ENCODE results near the gene NDUFAF4. TPM values are rescaled to one million over a fixed set of nuclear protein-coding genes. Genes with fewer than 3 reads are reported as not detected.

The NDUFAF4 gene
- total RNA-seq, 4 donors from 2014 or later = 13.1 to 22.9 (median 13.8) TPM

DNA sequence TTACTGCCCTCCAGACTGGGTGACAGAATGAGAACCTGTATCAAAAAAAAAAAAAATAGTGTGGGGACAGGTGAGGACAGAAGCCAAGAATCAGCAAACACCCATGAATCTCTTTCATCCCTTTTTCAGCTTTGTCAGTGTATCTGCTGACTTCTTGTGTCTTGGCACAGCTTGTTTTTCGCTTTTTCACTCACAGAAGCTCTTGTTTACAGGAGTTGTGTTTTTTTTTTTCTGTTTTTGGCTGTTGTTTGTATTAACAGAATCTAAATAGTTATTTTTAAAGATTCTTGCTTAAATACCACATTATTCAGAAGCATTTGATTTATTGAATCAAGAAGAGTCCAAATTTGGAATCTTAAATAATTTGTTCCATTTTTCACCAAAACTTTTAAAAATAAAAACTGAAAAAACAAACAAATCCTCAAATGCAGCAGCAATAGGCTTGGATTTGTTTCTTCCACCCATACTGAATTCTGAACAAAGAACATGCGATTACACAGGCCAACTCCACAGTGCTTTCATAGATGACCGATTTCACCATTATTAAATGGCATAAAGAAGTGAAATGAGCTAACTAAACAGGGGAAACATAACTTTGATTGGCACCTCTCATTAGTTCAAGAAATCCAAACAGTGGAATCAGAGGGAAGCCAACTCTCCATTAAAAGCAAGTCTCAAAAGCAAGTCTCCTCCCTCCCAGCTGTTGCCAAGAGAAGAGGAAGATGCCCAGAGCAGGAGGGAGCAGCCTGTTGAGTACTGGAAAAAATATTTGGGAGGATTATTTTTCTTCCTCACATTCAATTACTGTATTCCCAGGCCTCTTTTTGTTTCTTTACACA lies 33.3 kb downstream of the NDUFAF4 start:
- Histone ChIP-seq H3K4me1 (no peaks in the 10 kb centered on the region), H3K9me3 (no peaks in the 10 kb centered on the region), H3K4me3 (no peak overlapping the region), H3K27ac (no peak overlapping the region), H3K27me3 (no peaks in the 10 kb centered on the region), H3K36me3 (no peaks in the 10 kb centered on the region)
- DNase-seq (ENCODE audit: low spot score in 2 of 2) = no peak
- 59 to 72% methylated on average over 3 of the region's 3 CpGs for WGBS, 2 donors
- TF ChIP-seq POLR2A (IDR thresholded peaks at IDR 0.05) (no peak), EP300 (IDR thresholded peaks at IDR 0.05) (no peak)
- TF ChIP-seq, protein P1, sequence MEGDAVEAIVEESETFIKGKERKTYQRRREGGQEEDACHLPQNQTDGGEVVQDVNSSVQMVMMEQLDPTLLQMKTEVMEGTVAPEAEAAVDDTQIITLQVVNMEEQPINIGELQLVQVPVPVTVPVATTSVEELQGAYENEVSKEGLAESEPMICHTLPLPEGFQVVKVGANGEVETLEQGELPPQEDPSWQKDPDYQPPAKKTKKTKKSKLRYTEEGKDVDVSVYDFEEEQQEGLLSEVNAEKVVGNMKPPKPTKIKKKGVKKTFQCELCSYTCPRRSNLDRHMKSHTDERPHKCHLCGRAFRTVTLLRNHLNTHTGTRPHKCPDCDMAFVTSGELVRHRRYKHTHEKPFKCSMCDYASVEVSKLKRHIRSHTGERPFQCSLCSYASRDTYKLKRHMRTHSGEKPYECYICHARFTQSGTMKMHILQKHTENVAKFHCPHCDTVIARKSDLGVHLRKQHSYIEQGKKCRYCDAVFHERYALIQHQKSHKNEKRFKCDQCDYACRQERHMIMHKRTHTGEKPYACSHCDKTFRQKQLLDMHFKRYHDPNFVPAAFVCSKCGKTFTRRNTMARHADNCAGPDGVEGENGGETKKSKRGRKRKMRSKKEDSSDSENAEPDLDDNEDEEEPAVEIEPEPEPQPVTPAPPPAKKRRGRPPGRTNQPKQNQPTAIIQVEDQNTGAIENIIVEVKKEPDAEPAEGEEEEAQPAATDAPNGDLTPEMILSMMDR (IDR thresholded peaks at IDR 0.05) = no peak

DNA sequence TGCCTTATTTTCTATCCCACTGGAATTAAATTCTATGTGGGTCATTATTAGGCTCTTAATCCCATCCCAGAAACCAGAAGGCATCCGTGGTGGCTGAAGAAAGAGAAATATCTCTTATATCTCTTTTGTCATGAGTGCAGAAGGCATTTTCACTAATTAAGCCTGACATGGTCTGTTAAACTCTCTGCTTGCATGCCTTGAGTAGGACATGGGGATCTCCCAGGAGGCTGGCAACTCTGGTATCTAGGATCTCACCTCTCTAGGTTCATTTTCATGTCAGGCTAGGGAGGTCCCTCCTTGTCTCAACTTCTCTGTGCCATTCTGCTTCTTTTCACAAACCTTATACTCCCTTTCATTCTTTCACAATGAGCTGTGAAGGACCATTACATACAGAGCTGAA lies 35.1 kb downstream of the NDUFAF4 start:
- no peak overlapping the region for H3K27ac ChIP-seq
- H3K27me3 ChIP-seq = no peaks in the 10 kb centered on the region
- no peaks in the 10 kb centered on the region for H3K4me1 ChIP-seq
- H3K9me3 ChIP-seq = no peaks in the 10 kb centered on the region
- DNase-seq (ENCODE audit: low spot score in 2 of 2) = no peak
- TF ChIP-seq, protein P1 (IDR thresholded peaks at IDR 0.05) = no peak
- no peak for TF ChIP-seq EP300 (IDR thresholded peaks at IDR 0.05)
- TF ChIP-seq POLR2A (IDR thresholded peaks at IDR 0.05) = no peak
- 43 to 70% methylated on average over 1 of the region's 1 CpG for WGBS, 2 donors
- no peak overlapping the region for H3K4me3 ChIP-seq
- no peaks in the 10 kb centered on the region for H3K36me3 ChIP-seq

DNA sequence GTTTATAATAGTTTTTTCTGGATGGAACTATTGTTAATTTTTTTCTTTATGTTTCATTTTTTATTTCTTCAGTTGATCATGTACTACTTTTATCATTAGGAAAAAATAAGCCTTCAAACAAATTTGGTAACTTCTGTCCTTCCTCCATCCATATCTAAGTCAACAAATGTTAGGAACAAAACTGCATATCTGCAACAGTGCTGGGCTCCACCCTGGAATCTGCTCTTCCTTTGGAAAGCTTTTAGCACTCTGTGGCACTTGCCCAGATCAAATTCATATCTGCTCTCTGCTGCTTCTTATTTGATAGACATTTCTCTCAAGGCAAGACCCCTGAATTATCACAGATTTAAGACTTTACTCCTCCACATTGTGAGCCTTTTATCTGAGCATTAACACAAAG lies 36.1 kb downstream of the NDUFAF4 start:
- Histone ChIP-seq H3K4me3 (no peak overlapping the region), H3K4me1 (no peaks in the 10 kb centered on the region), H3K9me3 (no peaks in the 10 kb centered on the region), H3K36me3 (no peaks in the 10 kb centered on the region), H3K27ac (no peak overlapping the region), H3K27me3 (peaks cover 0 to 3% of the 10 kb centered on the region in 2 donors)
- DNase-seq (ENCODE audit: low spot score in 2 of 2) = no peak
- TF ChIP-seq EP300 (IDR thresholded peaks at IDR 0.05) = no peak
- no peak for TF ChIP-seq POLR2A (IDR thresholded peaks at IDR 0.05)
- TF ChIP-seq, protein P1 (IDR thresholded peaks at IDR 0.05) = no peak

DNA sequence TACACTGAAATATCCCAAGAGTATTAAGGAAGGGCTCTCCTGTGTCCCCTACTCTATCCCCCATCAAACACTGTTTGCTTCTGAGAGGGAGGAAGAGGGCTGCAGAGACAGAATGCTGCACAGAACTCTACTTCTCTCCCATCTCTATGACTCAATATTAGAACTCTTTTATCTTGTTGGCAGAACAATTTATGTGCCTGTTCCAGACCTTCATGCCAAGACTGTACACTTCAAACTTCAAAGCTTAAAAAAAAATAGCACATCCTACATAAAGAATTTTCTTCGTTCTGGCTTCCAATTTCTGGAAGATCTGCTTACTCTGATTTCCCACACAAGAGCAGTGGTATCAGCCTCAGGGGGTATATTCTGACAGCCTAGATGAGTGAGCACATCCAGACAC lies 40.8 kb downstream of the NDUFAF4 start:
- no peak overlapping the region for H3K4me3 ChIP-seq
- DNase-seq (ENCODE audit: low spot score in 2 of 2) = no peak
- H3K4me1 ChIP-seq = no peaks in the 10 kb centered on the region
- peaks cover 0 to 4% of the 10 kb centered on the region in 2 donors for H3K27me3 ChIP-seq
- 62 to 64% methylated on average over 1 of the region's 1 CpG for WGBS, 2 donors
- H3K27ac ChIP-seq = no peak overlapping the region
- no peaks in the 10 kb centered on the region for H3K9me3 ChIP-seq
- no peaks in the 10 kb centered on the region for H3K36me3 ChIP-seq
- TF ChIP-seq POLR2A (IDR thresholded peaks at IDR 0.05) (no peak), EP300 (IDR thresholded peaks at IDR 0.05) (no peak)
- TF ChIP-seq, protein P1 (IDR thresholded peaks at IDR 0.05) = no peak

DNA sequence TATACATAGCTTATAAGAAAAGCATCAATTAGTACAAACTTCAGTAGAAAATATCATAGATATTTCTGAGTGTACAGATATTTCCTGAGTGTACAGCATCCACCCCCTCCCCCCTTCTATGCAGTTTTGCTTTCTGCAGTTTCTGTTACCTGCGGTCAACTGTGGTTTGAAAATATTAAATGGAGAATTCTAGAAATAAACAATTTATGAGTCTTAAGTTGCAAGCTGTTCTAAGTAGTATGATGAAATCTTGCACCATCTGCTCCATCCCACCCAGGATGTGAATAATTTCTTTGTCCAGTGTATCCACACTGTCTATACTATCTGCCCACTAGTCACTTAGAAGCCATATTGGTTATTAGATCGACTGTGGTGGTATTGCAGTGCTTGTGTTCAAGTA lies 44.6 kb downstream of the NDUFAF4 start:
- no peaks in the 10 kb centered on the region for H3K36me3 ChIP-seq
- H3K9me3 ChIP-seq = peaks cover 0 to under 1% (median 0%) of the 10 kb centered on the region in 4 donors
- WGBS, 2 donors = 84 to 93% methylated on average over 2 of the region's 2 CpGs
- H3K4me1 ChIP-seq = no peaks in the 10 kb centered on the region
- H3K27ac ChIP-seq = no peak overlapping the region
- H3K4me3 ChIP-seq = no peak overlapping the region
- no peak for TF ChIP-seq EP300 (IDR thresholded peaks at IDR 0.05)
- TF ChIP-seq POLR2A (IDR thresholded peaks at IDR 0.05) = no peak
- TF ChIP-seq, protein P1 (IDR thresholded peaks at IDR 0.05) = no peak
- H3K27me3 ChIP-seq = peaks cover 0 to 4% of the 10 kb centered on the region in 2 donors
- DNase-seq (ENCODE audit: low spot score in 2 of 2) = no peak
